ENCODE measurements around the gene TSPAN5.

The TSPAN5 gene

GRCh38 chr4:98614662-98615061, 43.7 kb downstream of the TSPAN5 start:
- FAIRE-seq: no peak

GRCh38 chr4:98614094-98614493, 44.3 kb downstream of the TSPAN5 start:
- FAIRE-seq: no peak

DNA sequence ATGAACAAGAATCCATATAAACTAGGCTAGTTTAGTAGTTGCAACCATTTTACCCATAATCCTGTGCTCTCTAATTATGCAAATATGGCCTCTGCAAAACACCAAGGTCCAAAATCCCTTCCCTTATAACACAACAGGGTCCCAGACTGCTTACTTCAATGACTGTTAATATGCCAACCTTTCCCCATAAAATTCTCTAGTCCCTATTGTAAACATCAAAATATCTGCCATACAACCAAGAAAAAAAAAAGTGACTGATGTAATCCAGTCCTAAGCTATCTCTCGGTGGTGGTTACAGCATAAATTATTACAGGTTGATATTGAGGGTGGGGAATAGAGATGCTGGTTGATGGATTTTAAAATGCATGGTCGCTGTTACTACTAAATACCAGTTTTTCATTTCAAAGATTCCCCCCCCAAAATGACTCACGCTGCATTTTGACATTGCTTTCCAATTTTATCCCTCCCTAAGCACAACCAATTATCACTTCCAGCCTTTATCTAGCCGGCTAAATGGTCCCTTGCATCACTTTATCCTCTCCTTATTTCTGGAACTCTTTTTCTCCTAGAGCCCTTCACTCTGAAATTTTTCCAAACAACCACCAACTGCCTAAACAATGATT, 44.8 kb downstream of the TSPAN5 start:
- no peak for FAIRE-seq

DNA sequence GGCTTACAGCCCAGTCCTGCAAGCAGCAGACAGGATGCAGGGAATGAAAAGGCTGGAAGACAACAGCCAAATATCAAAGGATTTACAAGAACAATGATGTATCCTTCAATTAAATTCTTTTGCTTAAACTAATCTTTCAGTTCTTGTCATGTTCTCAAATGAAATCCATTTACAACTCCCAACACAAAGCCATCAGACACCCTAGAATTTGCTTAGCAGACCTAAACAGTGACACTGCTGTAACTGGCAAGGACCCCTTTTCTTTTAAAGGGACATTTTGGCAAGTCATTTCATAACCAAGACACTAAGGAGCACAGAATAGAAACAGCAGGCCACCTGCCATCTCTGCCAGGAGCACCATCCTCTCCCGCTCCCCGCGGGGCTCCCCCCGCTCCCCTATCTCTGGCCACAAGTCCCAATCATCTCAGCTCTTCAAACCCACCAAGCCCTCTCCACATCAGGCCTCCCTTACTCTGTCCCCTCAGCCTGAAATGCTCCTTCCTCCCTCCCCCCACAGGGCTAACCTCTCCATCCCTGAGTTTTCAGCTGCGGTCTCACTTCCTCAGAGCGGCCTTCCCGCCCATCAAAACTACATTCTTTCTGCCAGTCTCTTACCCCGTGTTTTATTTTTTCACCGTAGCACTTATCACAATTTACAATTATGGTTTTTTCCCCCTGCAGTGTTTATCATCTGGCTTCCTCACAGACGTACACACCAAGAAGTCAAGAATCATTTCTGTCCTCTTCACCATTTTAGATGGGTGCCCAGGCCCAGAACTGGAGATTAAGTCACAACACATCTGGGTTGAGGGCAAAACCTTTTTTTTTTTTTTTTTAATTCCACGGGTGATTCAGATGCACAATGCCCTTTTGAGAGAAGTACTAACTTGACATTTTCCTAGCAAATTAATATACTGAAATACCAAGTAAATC, 45.8 kb downstream of the TSPAN5 start:
- no peak for FAIRE-seq

- no peak for FAIRE-seq
Measured at GRCh38 chr4:98611677-98612317, 46.6 kb downstream of the TSPAN5 start.

DNA sequence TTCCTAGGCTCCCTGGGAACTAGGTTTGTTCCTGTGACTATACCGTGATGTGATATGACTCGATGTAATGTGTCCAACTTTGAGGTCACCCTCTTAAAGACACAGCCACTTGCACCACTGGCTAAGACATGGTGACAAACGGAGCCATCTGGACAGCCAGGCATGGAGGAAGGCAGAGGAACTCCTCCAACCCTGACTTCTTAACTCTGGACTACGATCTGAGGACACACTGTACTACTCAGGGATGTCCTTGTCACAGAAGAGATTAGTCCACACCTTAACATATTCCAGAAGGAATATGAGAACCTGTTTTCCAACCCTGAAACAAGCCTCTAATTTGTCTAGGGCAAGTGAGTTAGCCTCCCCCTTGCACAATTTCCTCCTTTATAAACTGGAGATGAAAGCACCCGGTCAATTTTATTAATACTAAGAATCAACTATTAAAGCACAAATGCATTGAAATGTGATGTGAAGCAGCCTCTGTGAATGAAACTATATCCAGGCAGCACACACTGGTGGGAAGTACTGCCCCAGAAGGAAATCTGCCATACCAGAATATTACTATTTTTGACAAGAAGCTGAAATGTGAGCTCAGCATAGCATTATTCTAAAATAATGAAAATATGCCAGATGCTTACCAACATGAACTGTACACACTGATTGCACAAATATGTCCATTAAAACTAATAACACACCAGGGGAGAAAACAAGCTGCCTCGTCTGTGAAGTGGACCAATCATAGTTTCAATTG, 47.3 kb downstream of the TSPAN5 start:
- no peak for FAIRE-seq

DNA sequence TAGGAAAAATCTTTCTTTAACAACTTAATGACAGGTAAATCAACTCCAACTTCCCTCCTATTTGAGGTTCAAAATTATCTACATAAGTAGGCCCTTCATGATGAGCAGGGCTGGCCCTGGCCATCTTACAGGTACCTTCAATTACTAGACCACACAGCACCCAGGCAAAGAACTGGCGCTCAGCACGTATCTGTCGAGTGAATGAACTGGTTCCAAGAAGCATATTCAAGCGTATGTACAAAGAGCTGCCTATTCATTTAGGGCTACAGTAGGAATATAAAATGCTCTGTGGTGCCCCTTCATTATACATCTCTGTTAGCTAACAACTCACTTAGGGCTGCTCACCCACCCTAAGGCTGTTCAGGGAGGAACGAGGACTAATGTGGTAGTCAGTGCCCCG, 48.0 kb downstream of the TSPAN5 start:
- FAIRE-seq: no peak

GRCh38 chr4:98609934-98610333, 48.5 kb downstream of the TSPAN5 start:
- FAIRE-seq: no peak

DNA sequence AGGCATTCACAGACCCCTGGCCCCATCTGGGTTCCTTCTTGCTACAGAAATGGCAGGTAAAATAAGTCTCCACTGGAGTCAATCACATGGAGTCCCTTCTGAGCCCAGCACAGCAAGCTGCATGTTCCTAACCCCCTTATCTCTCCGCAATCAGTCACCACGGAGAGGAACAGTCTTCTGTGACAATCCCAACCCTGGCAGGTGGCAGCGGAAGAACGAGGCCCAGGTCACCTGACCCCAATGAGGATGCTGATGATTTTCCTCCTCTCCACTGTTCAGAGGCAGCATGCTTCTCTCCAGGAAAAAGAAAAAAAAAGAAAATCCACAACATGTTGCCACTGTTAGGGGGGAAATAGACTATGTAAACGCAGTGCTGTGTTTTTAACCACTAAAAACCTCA, 50.1 kb downstream of the TSPAN5 start:
- FAIRE-seq: no peak

GRCh38 chr4:98606894-98607293, 51.5 kb downstream of the TSPAN5 start:
- FAIRE-seq: no peak

DNA sequence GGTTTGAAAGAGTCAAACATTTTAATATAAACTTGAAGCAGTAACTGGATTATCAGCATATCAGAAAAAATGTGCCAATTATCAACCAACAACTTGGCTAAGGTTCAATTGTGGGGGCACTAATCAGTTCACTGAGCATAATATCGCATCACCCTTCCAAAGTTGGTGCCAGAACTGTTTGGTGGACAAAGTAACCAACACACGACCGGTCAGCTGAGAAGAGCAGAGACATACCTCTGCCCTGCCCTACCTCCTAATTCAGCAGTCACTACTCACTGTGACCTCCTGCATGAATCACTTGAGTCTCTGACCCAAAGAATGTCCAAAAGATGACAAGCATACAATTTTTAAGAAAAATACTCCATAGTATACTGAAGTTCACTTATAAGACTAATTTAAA, 53.2 kb downstream of the TSPAN5 start:
- no peak for FAIRE-seq

GRCh38 chr4:98604723-98605122, 53.7 kb downstream of the TSPAN5 start:
- no peak for FAIRE-seq

DNA sequence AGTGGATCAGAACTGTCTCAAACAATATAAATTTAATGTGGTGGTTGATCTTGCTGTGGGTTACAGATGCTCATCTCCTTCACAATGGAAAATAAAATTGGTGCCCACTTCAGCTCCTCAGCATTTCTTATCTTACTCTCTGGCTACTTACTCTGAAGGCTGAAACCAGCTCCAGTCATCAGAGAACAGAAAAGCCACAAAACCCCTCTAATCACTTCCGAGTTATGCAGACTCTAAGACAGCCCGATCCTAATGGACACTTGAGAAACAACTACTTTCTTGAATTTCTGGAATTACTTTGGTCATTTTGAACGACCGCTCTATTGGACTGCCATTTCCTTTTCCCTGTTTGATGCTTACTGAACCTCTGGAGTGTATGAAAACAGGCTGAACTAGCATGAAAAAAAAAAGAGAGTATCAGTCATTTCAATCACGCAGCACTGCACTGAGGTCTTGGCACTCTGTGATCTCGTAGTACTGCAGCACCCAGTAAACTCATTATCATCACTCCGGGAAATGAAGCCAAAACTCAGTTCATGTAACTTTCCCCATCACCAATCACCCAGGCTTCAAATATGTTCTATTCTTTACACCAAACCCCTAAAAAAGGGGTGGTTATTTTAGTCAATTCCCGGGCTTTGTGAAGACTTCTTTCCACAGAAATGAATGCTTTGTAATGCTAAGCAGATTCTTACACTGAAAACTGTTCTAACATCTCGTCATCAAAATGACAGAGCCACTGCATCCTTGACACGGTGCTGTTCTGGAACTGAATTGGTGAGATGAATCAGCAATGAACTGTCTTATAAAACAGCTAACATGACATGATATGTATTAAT, 54.5 kb downstream of the TSPAN5 start:
- FAIRE-seq: no peak

GRCh38 chr4:98602270-98602669, 56.1 kb downstream of the TSPAN5 start:
- FAIRE-seq: no peak

DNA sequence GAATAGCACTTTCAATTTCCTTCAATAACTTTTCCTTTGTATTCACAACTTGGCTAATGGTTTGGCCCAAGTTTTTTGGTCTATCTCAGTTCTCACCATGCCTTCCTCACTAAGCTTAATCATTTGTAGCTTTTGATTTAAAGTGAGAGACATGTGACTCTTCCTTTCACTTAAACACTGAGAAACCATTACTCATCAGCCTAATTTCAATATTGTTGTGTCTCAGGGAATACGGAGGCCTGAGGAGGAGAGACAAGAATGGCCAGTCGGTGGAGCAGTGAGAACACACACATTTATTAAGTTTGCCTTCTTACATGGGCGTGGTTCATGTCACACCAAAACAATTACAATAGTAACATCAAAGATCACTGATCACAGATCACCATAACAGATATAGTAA, 56.7 kb downstream of the TSPAN5 start:
- no peak for FAIRE-seq

- FAIRE-seq: no peak
Measured at GRCh38 chr4:98599617-98600205, 58.7 kb downstream of the TSPAN5 start.

GRCh38 chr4:98586962-98587354, 71.5 kb downstream of the TSPAN5 start:
- no peak for FAIRE-seq

DNA sequence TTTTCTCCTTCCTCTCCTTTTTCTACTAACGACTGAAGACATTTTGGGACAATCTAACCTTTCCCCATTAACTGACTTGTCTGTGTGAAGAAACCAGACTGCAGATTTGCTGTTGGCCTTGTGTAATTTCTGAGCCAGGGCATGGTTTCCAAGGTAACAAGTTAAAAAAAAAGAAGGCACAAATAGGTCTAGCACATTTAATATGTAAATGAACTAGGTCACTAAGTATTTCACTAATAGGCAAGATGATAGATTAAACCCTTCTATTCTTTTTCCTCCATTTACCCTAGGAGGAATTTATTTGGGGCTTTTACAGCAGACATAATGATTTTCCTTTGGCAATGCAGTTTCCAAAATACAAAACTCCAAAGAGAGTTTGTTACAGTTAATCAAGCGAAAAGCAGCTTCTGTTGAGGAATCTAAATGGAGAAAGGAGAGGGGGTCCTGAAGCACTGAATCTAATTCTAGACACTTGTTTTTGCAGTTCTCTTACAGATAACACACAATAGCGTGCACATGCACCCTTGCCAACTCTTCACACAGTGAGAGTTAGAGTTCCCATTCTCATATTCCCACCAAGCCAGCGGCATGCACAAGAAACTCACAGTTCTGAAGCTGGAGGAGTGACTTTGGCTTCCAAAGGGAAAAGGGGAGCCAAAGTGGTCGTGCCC, 72.0 kb downstream of the TSPAN5 start:
- FAIRE-seq: no peak

- no peak for FAIRE-seq
Measured at GRCh38 chr4:98585596-98585995, 72.8 kb downstream of the TSPAN5 start.

GRCh38 chr4:98584265-98584664, 74.1 kb downstream of the TSPAN5 start:
- FAIRE-seq: no peak

DNA sequence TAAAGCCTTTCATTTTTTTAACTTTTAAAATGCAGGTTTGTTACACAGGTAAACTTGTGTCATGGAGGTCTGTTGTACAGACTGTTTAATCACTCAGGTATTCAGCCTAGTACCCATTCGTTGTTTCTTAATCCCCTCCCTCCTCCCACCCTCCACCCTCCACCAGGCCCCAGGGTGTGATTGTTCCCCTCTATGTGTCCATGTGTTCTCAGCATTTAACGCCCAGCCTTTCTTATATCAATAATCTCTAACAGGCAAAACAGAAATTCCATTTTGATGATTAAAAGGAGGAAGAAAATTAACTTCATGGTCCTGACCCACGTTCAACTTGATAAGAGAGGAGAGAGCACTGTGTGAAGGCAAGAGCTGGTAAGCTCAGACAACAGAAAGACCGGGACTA, 75.1 kb downstream of the TSPAN5 start:
- no peak for FAIRE-seq
